ENCODE measurements around the gene ASCL2. TPM values are rescaled to one million over a fixed set of nuclear protein-coding genes. Genes with fewer than 3 reads are reported as not detected.

ASCL2 gene
- total RNA-seq, 3 donors from 2014 or later (not counting 1 experiment from before 2014, with no cell fraction given), result 10.8 to 16.8 (median 16.0) TPM

- Histone ChIP-seq H3K36me3 (ENCODE audit: control insufficient read depth, insufficient read depth, low read length) (no peaks in the 10 kb centered on the region), H3K27me3 (ENCODE audit: control insufficient read depth, insufficient read depth, low read length) (no peaks in the 10 kb centered on the region), H3K9me3 (ENCODE audit: control insufficient read depth, insufficient read depth, low read length) (no peaks in the 10 kb centered on the region), H3K27ac (ENCODE audit: low read length) (no peak overlapping the region), H3K4me3 (ENCODE audit: low read length) (no peak overlapping the region), H3K4me1 (ENCODE audit: control insufficient read depth, insufficient read depth, low read length) (peaks cover 61% of the 10 kb centered on the region)
- Mint-ChIP-seq H3K27ac (no peak overlapping the region), H3K9me3 (no peaks in the 10 kb centered on the region), H3K36me3 (no peaks in the 10 kb centered on the region), H3K27me3 (ENCODE audit: low read depth in 2 of 2) (no peaks in the 10 kb centered on the region), H3K4me1 (peaks cover 15 to 53% of the 10 kb centered on the region in 2 donors), H3K4me3 (no peak overlapping the region)
- TF ChIP-seq CTCF (IDR thresholded peaks at IDR 0.05), result no peak
- DNase-seq (peak in 1 of 2 donors; percentile 13), ATAC-seq (no peak)
- intact Hi-C loops (cut with micrococcal nuclease), result no loop called here
- 92% methylated on average over 5 of the region's 7 CpGs for WGBS (ENCODE audit: insufficient coverage)
These were observed 43.7 kb upstream of the ASCL2 start for GRCh38 chr11:2314136-2314524.

- H3K9me3 Mint-ChIP-seq, result no peaks in the 10 kb centered on the region
- no peak overlapping the region for H3K4me3 ChIP-seq (ENCODE audit: low read length)
- peak overlapping the region in 1 of 2 donors; percentile 82 for H3K27ac Mint-ChIP-seq
- H3K4me1 Mint-ChIP-seq, result peaks cover 14 to 52% of the 10 kb centered on the region in 2 donors
- no peaks in the 10 kb centered on the region for H3K27me3 Mint-ChIP-seq (ENCODE audit: low read depth in 2 of 2)
- TF ChIP-seq CTCF (IDR thresholded peaks at IDR 0.05), result no peak
- intact Hi-C loops (cut with micrococcal nuclease), result no loop called here
- DNase-seq, result no peak
- no peak overlapping the region for H3K4me3 Mint-ChIP-seq
- H3K27me3 ChIP-seq (ENCODE audit: control insufficient read depth, insufficient read depth, low read length), result no peaks in the 10 kb centered on the region
- no peaks in the 10 kb centered on the region for H3K36me3 Mint-ChIP-seq
- H3K27ac ChIP-seq (ENCODE audit: low read length), result no peak overlapping the region
- no peaks in the 10 kb centered on the region for H3K9me3 ChIP-seq (ENCODE audit: control insufficient read depth, insufficient read depth, low read length)
- 92% methylated on average over 34 of the region's 34 CpGs for WGBS (ENCODE audit: insufficient coverage)
- H3K4me1 ChIP-seq (ENCODE audit: control insufficient read depth, insufficient read depth, low read length), result peaks cover 61% of the 10 kb centered on the region
- ATAC-seq, result no peak
- H3K36me3 ChIP-seq (ENCODE audit: control insufficient read depth, insufficient read depth, low read length), result no peaks in the 10 kb centered on the region
These were observed 42.9 kb upstream of the ASCL2 start for GRCh38 chr11:2313051-2313951.

GRCh38 chr11:2312232-2313042, 42.0 kb upstream of the ASCL2 start:
- intact Hi-C loops (cut with micrococcal nuclease), result no loop called here
- Mint-ChIP-seq H3K4me1 (peaks cover 7 to 49% of the 10 kb centered on the region in 2 donors), H3K27me3 (ENCODE audit: low read depth in 2 of 2) (no peaks in the 10 kb centered on the region), H3K27ac (peak overlapping the region in 1 of 2 donors; percentile 82), H3K9me3 (no peaks in the 10 kb centered on the region), H3K4me3 (no peak overlapping the region), H3K36me3 (no peaks in the 10 kb centered on the region)
- no peak overlapping the region for H3K4me3 ChIP-seq (ENCODE audit: low read length)
- DNase-seq, result no peak
- peaks cover 59% of the 10 kb centered on the region for H3K4me1 ChIP-seq (ENCODE audit: control insufficient read depth, insufficient read depth, low read length)
- no peaks in the 10 kb centered on the region for H3K36me3 ChIP-seq (ENCODE audit: control insufficient read depth, insufficient read depth, low read length)
- H3K27me3 ChIP-seq (ENCODE audit: control insufficient read depth, insufficient read depth, low read length), result no peaks in the 10 kb centered on the region
- ATAC-seq, result no peak
- WGBS (ENCODE audit: insufficient coverage), result 81% methylated on average over 19 of the region's 22 CpGs
- no peaks in the 10 kb centered on the region for H3K9me3 ChIP-seq (ENCODE audit: control insufficient read depth, insufficient read depth, low read length)
- no peak overlapping the region for H3K27ac ChIP-seq (ENCODE audit: low read length)
- TF ChIP-seq CTCF (IDR thresholded peaks at IDR 0.05), result no peak

Data from natural killer cell (primary cell).